Measurements from ENCODE around the gene TIGD6. TPM values are rescaled to one million over a fixed set of nuclear protein-coding genes. Genes with fewer than 3 reads are reported as not detected.
A peak's percentile ranks its signal among the peaks of the same experiment; 100 is the strongest.

TIGD6 gene
- total and polyA plus RNA-seq, 2 experiments from 2014 or later: 1.4 to 2.1 TPM

GRCh38 chr5:149961957-149962409 lies 38.5 kb downstream of the TIGD6 start:
- no peaks in the 10 kb centered on the region for H3K9me2 ChIP-seq (ENCODE audit: insufficient read depth)
- TF ChIP-seq ZNF114 (CRISPR knock-in tag; IDR thresholded peaks at IDR 0.05): no peak
- no peak for TF ChIP-seq EZH2phosphoT487 (IDR thresholded peaks at IDR 0.05; ENCODE audit: unreplicated experiment)
- TF ChIP-seq CTCF (conservative IDR thresholded peaks at IDR 0.05; ENCODE audit: low read depth in 2 of 2): peak; percentile 56 to 62
- peaks cover 11% of the 10 kb centered on the region for H3K27me3 ChIP-seq (ENCODE audit: insufficient read depth)
- H3K4me1 ChIP-seq (ENCODE audit: insufficient read depth): peaks cover 10% of the 10 kb centered on the region; the same call in 1 of the 2 replicates
- H4K20me1 ChIP-seq (replicated peaks; ENCODE audit: insufficient read depth): no peaks in the 10 kb centered on the region; the same call in 1 of the 2 replicates
- peaks cover 8% of the 10 kb centered on the region; the same call in 1 of the 2 replicates for H3F3A ChIP-seq (replicated peaks; ENCODE audit: low read depth)
- ATAC-seq: no peak
- Mint-ChIP-seq H3K4me1 (peaks cover 16% of the 10 kb centered on the region), H3K9me3 (no peaks in the 10 kb centered on the region; the same call in 2 of the 3 replicates), H3K36me3 (ENCODE audit: low read depth) (no peaks in the 10 kb centered on the region), H3K27ac (no peak overlapping the region), H3K4me3 (peak overlapping the region; percentile 95), H3K27me3 (ENCODE audit: insufficient read depth, low read depth, poor library complexity) (peaks cover 8% of the 10 kb centered on the region)
- H3K36me3 ChIP-seq (ENCODE audit: insufficient read depth): no peaks in the 10 kb centered on the region
- no peaks in the 10 kb centered on the region for H3K79me2 ChIP-seq (replicated peaks; ENCODE audit: insufficient read depth)
- peak; percentile 47 for DNase-seq (ENCODE audit: low spot score)
- peak overlapping the region; percentile 89; the same call in 1 of the 2 replicates for H3K4me3 ChIP-seq
- H3K4me2 ChIP-seq: peak overlapping the region; percentile 89; the same call in 1 of the 2 replicates
- no peak overlapping the region for H2AFZ ChIP-seq
- H3K27ac ChIP-seq (ENCODE audit: low read depth): no peak overlapping the region

- peak overlapping the region; percentile 89 for H3K4me2 ChIP-seq
- no peaks in the 10 kb centered on the region for H3K36me3 ChIP-seq (ENCODE audit: insufficient read depth)
- ATAC-seq (peak; percentile 12), DNase-seq (ENCODE audit: low spot score) (no peak)
- H3K79me2 ChIP-seq (replicated peaks; ENCODE audit: insufficient read depth): no peaks in the 10 kb centered on the region
- peaks cover 10% of the 10 kb centered on the region; the same call in 1 of the 2 replicates for H3K4me1 ChIP-seq (ENCODE audit: insufficient read depth)
- peak overlapping the region; percentile 86 for H2AFZ ChIP-seq
- H3F3A ChIP-seq (replicated peaks; ENCODE audit: low read depth): peaks cover 8% of the 10 kb centered on the region; the same call in 1 of the 2 replicates
- Mint-ChIP-seq H3K9me3 (no peaks in the 10 kb centered on the region; the same call in 2 of the 3 replicates), H3K4me3 (peak overlapping the region; percentile 95), H3K36me3 (ENCODE audit: low read depth) (no peaks in the 10 kb centered on the region), H3K27me3 (ENCODE audit: insufficient read depth, low read depth, poor library complexity) (peaks cover 8% of the 10 kb centered on the region), H3K4me1 (peaks cover 16% of the 10 kb centered on the region), H3K27ac (no peak overlapping the region)
- peaks cover 11% of the 10 kb centered on the region for H3K27me3 ChIP-seq (ENCODE audit: insufficient read depth)
- peak overlapping the region; percentile 89 for H3K4me3 ChIP-seq
- H3K27ac ChIP-seq (ENCODE audit: low read depth): no peak overlapping the region
- no peaks in the 10 kb centered on the region; the same call in 1 of the 2 replicates for H4K20me1 ChIP-seq (replicated peaks; ENCODE audit: insufficient read depth)
- no peaks in the 10 kb centered on the region for H3K9me2 ChIP-seq (ENCODE audit: insufficient read depth)
- no peak for TF ChIP-seq EZH2phosphoT487 (IDR thresholded peaks at IDR 0.05; ENCODE audit: unreplicated experiment)
- TF ChIP-seq CTCF (conservative IDR thresholded peaks at IDR 0.05; ENCODE audit: low read depth in 2 of 2): no peak
- no peak for TF ChIP-seq POLR2AphosphoS5 (IDR thresholded peaks at IDR 0.05; ENCODE audit: low read depth)
- no peak for TF ChIP-seq ETS1 (IDR thresholded peaks at IDR 0.05)
- TF ChIP-seq STAT1 (IDR thresholded peaks at IDR 0.05; ENCODE audit: unreplicated experiment): no peak
- no peak for TF ChIP-seq JUNB (IDR thresholded peaks at IDR 0.05; ENCODE audit: unreplicated experiment)
- no peak for TF ChIP-seq NANOG (IDR thresholded peaks at IDR 0.05; ENCODE audit: borderline replicate concordance)
- TF ChIP-seq ZNF114 (CRISPR knock-in tag; IDR thresholded peaks at IDR 0.05): no peak
- TF ChIP-seq CREB1 (CRISPR knock-in tag; IDR thresholded peaks at IDR 0.05; ENCODE audit: low read depth): no peak
- TF ChIP-seq ZNF331 (CRISPR knock-in tag; IDR thresholded peaks at IDR 0.05; ENCODE audit: low read depth): no peak
- no peak for TF ChIP-seq EZH2 (IDR thresholded peaks at IDR 0.05; ENCODE audit: low read depth, unreplicated experiment)
Observed at GRCh38 chr5:149961186-149961685, 39.2 kb downstream of the TIGD6 start.

Data from GM23338 (cell line).